Fibroblast of villous mesenchyme (primary cell): ENCODE data around the gene FBLN7. TPM values are rescaled to one million over a fixed set of nuclear protein-coding genes. Genes with fewer than 3 reads are reported as not detected.
"Not testable (repeated sequence)": the region's sequence is repeated elsewhere in the genome, so short reads cannot be mapped to it uniquely, and the experiment has no call there.

Experiments used
- DNase-seq: peaks from one replicate; pipeline ENCODE4 v3.0.0-alpha.2; 2010; ENCODE audit warnings: low read depth
- H3K4me3 ChIP-seq: 2 replicates; pipeline ENCODE4 v1.5.1; 2011; ENCODE audit warnings: low read depth, mild to moderate bottlenecking, low read length
- total RNA-seq: library from RNA; depleted of rRNA; stranded (reverse); fragments of >200 nt; gene quantifications from 2 replicates; pipeline ENCODE4 v1.2.3, GENCODE V29; 2012
- TF ChIP-seq, protein P1 (sequence below): IDR thresholded peaks from 2 replicates; pipeline ENCODE4 v1.5.1; 2012; ENCODE audit warnings: low read depth, mild to moderate bottlenecking, low read length; ENCODE audit not compliant: insufficient read depth

Gene FBLN7
- total RNA-seq, 1 donor = 1.3 TPM

DNA sequence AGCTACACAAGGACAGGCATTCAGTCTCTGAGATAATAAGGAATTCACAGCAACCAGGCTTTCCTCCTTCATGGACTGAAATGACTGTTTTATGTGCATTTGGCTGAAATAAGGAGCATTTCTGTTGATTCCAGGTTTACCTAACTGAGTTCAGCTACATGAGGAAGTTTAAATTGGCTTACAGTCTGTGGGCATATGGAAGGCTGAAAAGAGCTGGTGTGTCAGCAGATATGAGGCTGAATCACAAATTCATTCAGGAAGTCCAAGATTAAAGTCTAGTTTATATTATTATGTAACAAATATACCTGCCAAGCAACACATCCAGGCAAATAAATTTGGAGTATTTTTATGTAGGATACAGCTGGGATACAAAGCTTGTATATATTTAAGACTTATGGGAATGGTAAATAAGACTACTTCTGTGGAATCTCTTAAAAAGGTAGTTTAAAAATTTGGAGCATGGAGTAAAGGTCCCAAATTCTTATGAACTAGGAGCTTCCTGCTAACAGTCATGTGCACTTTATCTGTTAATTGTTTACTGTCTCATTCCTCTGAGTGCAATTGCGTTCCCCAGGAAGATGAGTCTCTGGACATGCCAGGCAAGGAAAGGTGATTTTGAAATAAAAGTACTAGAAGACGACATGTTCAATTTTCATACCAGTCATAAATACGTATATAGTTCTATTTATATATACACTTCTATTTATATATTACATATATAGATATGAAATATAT, 63.7 kb downstream of the FBLN7 start:
- DNase-seq = no peak
- no peak overlapping the region for H3K4me3 ChIP-seq
- TF ChIP-seq, protein P1, sequence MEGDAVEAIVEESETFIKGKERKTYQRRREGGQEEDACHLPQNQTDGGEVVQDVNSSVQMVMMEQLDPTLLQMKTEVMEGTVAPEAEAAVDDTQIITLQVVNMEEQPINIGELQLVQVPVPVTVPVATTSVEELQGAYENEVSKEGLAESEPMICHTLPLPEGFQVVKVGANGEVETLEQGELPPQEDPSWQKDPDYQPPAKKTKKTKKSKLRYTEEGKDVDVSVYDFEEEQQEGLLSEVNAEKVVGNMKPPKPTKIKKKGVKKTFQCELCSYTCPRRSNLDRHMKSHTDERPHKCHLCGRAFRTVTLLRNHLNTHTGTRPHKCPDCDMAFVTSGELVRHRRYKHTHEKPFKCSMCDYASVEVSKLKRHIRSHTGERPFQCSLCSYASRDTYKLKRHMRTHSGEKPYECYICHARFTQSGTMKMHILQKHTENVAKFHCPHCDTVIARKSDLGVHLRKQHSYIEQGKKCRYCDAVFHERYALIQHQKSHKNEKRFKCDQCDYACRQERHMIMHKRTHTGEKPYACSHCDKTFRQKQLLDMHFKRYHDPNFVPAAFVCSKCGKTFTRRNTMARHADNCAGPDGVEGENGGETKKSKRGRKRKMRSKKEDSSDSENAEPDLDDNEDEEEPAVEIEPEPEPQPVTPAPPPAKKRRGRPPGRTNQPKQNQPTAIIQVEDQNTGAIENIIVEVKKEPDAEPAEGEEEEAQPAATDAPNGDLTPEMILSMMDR = no peak

DNA sequence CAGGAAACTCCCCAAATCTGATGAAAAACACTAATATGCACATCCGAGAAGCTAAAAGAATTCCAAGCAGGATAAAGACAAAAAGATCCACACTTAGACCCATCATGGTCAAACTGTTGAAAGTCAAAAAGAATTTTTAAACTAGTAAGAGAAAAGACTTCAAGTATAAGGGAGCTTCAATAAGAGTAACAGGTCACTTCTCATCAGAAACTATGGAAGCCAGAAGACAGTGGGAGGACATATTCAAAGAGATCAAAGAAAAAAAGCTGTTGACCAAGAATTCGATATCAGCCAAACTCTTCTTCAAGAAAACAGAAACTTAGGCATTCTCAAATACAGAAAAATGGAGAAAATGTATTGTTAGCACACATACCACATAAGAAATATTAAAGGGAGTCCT, 66.2 kb downstream of the FBLN7 start:
- TF ChIP-seq, protein P1 = no peak
- no peak overlapping the region for H3K4me3 ChIP-seq
- peak; percentile 17 for DNase-seq

DNA sequence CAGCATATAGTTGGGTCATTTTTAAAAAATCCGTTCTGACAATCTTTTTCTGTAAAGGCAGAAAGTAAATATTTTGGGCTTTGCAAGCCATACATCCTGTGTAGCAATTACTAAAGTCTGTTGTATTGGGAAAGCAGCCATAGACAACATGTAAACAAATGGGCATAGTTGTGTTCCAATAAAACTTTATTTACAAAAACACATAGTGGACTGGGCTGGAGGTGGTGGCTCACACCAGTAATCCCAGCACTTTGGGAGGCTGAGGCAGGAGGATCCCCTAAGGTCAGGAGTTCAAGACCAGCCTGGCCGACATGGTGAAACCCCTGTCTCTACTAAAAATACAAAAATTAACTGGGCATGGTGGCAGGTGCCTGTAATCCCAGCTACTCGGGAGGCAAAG, 69.7 kb downstream of the FBLN7 start:
- H3K4me3 ChIP-seq, DNase-seq: not testable (repeated sequence)

DNA sequence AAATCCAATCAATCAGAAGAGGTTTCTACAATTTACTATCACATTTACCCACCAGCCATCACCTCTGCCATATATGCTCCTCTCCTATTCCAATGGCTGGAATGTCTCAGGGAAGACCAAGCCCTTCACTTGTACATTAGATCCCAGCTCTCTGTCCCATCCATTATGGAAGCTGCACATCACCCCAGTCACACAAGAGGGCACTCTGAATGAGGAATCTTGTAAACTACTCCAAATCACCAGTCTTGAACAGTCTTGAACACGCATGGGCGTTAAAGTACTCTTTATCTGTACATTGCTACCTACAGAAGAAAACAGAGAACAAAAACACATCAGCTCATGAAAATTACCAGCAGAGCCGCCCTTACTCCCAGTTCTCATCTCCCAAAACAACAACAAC, 78.0 kb downstream of the FBLN7 start:
- TF ChIP-seq, protein P1 = peak; percentile 44
- peak; percentile 19 for DNase-seq
- no peak overlapping the region for H3K4me3 ChIP-seq

DNA sequence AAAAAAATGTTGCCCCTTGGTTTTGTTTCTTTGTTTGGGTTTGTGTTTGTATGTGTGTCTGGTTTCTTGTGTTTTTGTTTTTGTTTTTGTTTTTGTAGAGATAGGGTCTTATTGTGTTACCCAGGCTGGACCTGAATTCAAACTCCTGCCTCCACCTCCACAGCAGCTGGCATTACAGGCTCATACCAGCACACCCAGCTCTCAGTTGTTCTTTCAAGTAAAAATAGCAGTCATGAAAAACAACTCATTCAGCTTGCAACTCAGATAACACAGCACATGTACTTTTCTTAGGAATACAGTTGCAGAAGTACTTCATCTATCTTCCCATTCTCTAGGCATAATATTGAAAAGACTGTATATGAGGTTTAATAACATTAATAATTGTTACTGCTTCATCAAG, 79.7 kb downstream of the FBLN7 start:
- DNase-seq = no peak
- no peak overlapping the region for H3K4me3 ChIP-seq
- TF ChIP-seq, protein P1 = no peak

DNA sequence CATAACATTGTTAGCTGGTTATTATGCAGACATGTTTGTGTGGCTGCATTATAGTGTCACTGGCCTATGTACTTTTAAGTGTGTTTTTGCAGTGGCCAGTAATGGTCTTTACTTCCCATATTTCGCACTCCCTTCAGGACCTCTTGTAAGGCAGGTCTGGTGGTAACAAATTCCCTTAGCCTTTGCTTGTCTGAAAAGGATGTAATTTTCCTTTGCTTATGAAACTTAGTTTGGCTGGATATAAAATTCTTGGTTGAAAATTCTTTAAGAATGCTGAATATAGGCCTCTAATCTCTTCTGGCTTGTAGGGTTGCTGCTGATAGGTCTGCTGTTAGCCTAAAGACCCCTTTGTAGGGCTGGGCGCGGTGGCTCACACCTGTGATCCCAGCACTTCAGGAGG, 82.0 kb downstream of the FBLN7 start:
- no peak for DNase-seq
- TF ChIP-seq, protein P1 = no peak
- no peak overlapping the region for H3K4me3 ChIP-seq

DNA sequence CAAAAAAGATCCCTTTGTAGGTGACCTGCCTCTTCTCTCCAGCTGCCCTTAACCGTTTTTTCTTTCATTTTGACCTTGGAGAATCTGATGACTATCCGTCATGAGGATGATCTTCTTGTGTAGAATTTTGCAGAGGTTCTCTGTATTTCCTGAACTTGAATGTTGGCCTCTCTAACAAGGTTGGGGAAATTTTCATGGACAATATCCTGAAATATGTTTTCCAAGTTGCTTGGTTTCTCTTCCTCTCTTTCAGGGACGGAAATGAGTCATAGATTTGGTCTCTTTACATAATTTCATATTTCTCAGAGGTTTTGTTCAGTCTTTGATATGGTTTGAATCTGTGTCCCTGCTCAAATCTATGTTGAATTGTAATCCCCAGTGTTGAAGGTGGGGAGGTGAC, 82.6 kb downstream of the FBLN7 start:
- TF ChIP-seq, protein P1 = no peak
- no peak for DNase-seq

More for the DNA sequence above, 82.6 kb downstream of the FBLN7 start:
- H3K4me3 ChIP-seq = no peak overlapping the region
